ENCODE measurements around the gene TLK1. TPM values are rescaled to one million over a fixed set of nuclear protein-coding genes. Genes with fewer than 3 reads are reported as not detected.

The TLK1 gene
- total and polyA plus RNA-seq, 9 donors, result 16.9 to 27.2 (median 22.1) TPM

- WGBS (ENCODE audit: insufficient coverage), result no CpG with 5 or more reads among the region's 1 CpG
- Histone ChIP-seq H3K27me3 (ENCODE audit: control insufficient read depth, insufficient read depth, low read length) (no peaks in the 10 kb centered on the region), H3K4me3 (ENCODE audit: low read length) (no peak overlapping the region), H3K36me3 (ENCODE audit: control insufficient read depth, insufficient read depth, low read length) (no peaks in the 10 kb centered on the region), H3K27ac (ENCODE audit: low read length) (no peak overlapping the region), H3K9me3 (replicated peaks; ENCODE audit: control insufficient read depth, low read depth, low read length) (no peaks in the 10 kb centered on the region), H3K4me1 (ENCODE audit: control insufficient read depth, insufficient read depth, low read length) (no peaks in the 10 kb centered on the region)
- peak; percentile 48 for DNase-seq
Observed at GRCh38 chr2:171146633-171147032, 14.1 kb downstream of the TLK1 start.

GRCh38 chr2:171146071-171146470, 14.6 kb downstream of the TLK1 start:
- no peaks in the 10 kb centered on the region for H3K36me3 ChIP-seq (ENCODE audit: control insufficient read depth, insufficient read depth, low read length)
- DNase-seq, result no peak
- H3K27ac ChIP-seq (ENCODE audit: low read length), result no peak overlapping the region
- no peaks in the 10 kb centered on the region for H3K4me1 ChIP-seq (ENCODE audit: control insufficient read depth, insufficient read depth, low read length)
- no CpG with 5 or more reads among the region's 2 CpGs for WGBS (ENCODE audit: insufficient coverage)
- H3K4me3 ChIP-seq (ENCODE audit: low read length), result no peak overlapping the region
- H3K9me3 ChIP-seq (replicated peaks; ENCODE audit: control insufficient read depth, low read depth, low read length), result no peaks in the 10 kb centered on the region
- H3K27me3 ChIP-seq (ENCODE audit: control insufficient read depth, insufficient read depth, low read length), result no peaks in the 10 kb centered on the region

GRCh38 chr2:171143670-171144062, 17.0 kb downstream of the TLK1 start:
- no peaks in the 10 kb centered on the region for H3K27me3 ChIP-seq (ENCODE audit: control insufficient read depth, insufficient read depth, low read length)
- no peak overlapping the region for H3K27ac ChIP-seq (ENCODE audit: low read length)
- no peak for DNase-seq
- no peaks in the 10 kb centered on the region for H3K36me3 ChIP-seq (ENCODE audit: control insufficient read depth, insufficient read depth, low read length)
- no peaks in the 10 kb centered on the region for H3K4me1 ChIP-seq (ENCODE audit: control insufficient read depth, insufficient read depth, low read length)
- H3K4me3 ChIP-seq (ENCODE audit: low read length), result no peak overlapping the region
- WGBS (ENCODE audit: insufficient coverage), result no CpG with 5 or more reads among the region's 2 CpGs
- H3K9me3 ChIP-seq (replicated peaks; ENCODE audit: control insufficient read depth, low read depth, low read length), result no peaks in the 10 kb centered on the region

GRCh38 chr2:171142398-171142797, 18.3 kb downstream of the TLK1 start:
- no peaks in the 10 kb centered on the region for H3K27me3 ChIP-seq (ENCODE audit: control insufficient read depth, insufficient read depth, low read length)
- WGBS (ENCODE audit: insufficient coverage), result no CpG with 5 or more reads among the region's 3 CpGs
- no peak overlapping the region for H3K4me3 ChIP-seq (ENCODE audit: low read length)
- DNase-seq, result no peak
- no peaks in the 10 kb centered on the region for H3K36me3 ChIP-seq (ENCODE audit: control insufficient read depth, insufficient read depth, low read length)
- no peaks in the 10 kb centered on the region for H3K4me1 ChIP-seq (ENCODE audit: control insufficient read depth, insufficient read depth, low read length)
- no peak overlapping the region for H3K27ac ChIP-seq (ENCODE audit: low read length)
- H3K9me3 ChIP-seq (replicated peaks; ENCODE audit: control insufficient read depth, low read depth, low read length), result no peaks in the 10 kb centered on the region

- H3K4me1 ChIP-seq (ENCODE audit: control insufficient read depth, insufficient read depth, low read length), result no peaks in the 10 kb centered on the region
- WGBS (ENCODE audit: insufficient coverage), result no CpG with 5 or more reads among the region's 1 CpG
- no peak overlapping the region for H3K27ac ChIP-seq (ENCODE audit: low read length)
- H3K27me3 ChIP-seq (ENCODE audit: control insufficient read depth, insufficient read depth, low read length), result no peaks in the 10 kb centered on the region
- DNase-seq, result no peak
- H3K36me3 ChIP-seq (ENCODE audit: control insufficient read depth, insufficient read depth, low read length), result no peaks in the 10 kb centered on the region
- no peak overlapping the region for H3K4me3 ChIP-seq (ENCODE audit: low read length)
- H3K9me3 ChIP-seq (replicated peaks; ENCODE audit: control insufficient read depth, low read depth, low read length), result no peaks in the 10 kb centered on the region
Observed at GRCh38 chr2:171141320-171141719, 19.4 kb downstream of the TLK1 start.

GRCh38 chr2:171139860-171140259, 20.8 kb downstream of the TLK1 start:
- H3K4me3 ChIP-seq (ENCODE audit: low read length), result no peak overlapping the region
- no peak for DNase-seq
- H3K9me3 ChIP-seq (replicated peaks; ENCODE audit: control insufficient read depth, low read depth, low read length), result no peaks in the 10 kb centered on the region
- H3K27me3 ChIP-seq (ENCODE audit: control insufficient read depth, insufficient read depth, low read length), result no peaks in the 10 kb centered on the region
- WGBS (ENCODE audit: insufficient coverage), result 94% methylated on average over 6 of the region's 9 CpGs
- H3K36me3 ChIP-seq (ENCODE audit: control insufficient read depth, insufficient read depth, low read length), result no peaks in the 10 kb centered on the region
- no peaks in the 10 kb centered on the region for H3K4me1 ChIP-seq (ENCODE audit: control insufficient read depth, insufficient read depth, low read length)
- no peak overlapping the region for H3K27ac ChIP-seq (ENCODE audit: low read length)

- no CpG with 5 or more reads among the region's 4 CpGs for WGBS (ENCODE audit: insufficient coverage)
- no peaks in the 10 kb centered on the region for H3K4me1 ChIP-seq (ENCODE audit: control insufficient read depth, insufficient read depth, low read length)
Observed at GRCh38 chr2:171136024-171136423, 24.7 kb downstream of the TLK1 start.

GRCh38 chr2:171134624-171135230, 26.0 kb downstream of the TLK1 start:
- Histone ChIP-seq H3K4me1 (ENCODE audit: control insufficient read depth, insufficient read depth, low read length) (no peaks in the 10 kb centered on the region), H3K27me3 (ENCODE audit: control insufficient read depth, insufficient read depth, low read length) (no peaks in the 10 kb centered on the region), H3K9me3 (replicated peaks; ENCODE audit: control insufficient read depth, low read depth, low read length) (no peaks in the 10 kb centered on the region), H3K4me3 (ENCODE audit: low read length) (no peak overlapping the region), H3K27ac (ENCODE audit: low read length) (no peak overlapping the region), H3K36me3 (ENCODE audit: control insufficient read depth, insufficient read depth, low read length) (no peaks in the 10 kb centered on the region)
- DNase-seq, result no peak
- whole genome bisulfite sequencing (ENCODE audit: insufficient coverage), result no CpG with 5 or more reads among the region's 4 CpGs

More at GRCh38 chr2:171136024-171136423, 24.7 kb downstream of the TLK1 start:
- Histone ChIP-seq H3K4me3 (ENCODE audit: low read length) (no peak overlapping the region), H3K36me3 (ENCODE audit: control insufficient read depth, insufficient read depth, low read length) (no peaks in the 10 kb centered on the region), H3K27me3 (ENCODE audit: control insufficient read depth, insufficient read depth, low read length) (no peaks in the 10 kb centered on the region), H3K9me3 (replicated peaks; ENCODE audit: control insufficient read depth, low read depth, low read length) (no peaks in the 10 kb centered on the region), H3K27ac (ENCODE audit: low read length) (no peak overlapping the region)
- DNase-seq, result no peak

GRCh38 chr2:171132086-171132485, 28.6 kb downstream of the TLK1 start:
- no CpG with 5 or more reads among the region's 5 CpGs for WGBS (ENCODE audit: insufficient coverage)
- no peaks in the 10 kb centered on the region for H3K4me1 ChIP-seq (ENCODE audit: control insufficient read depth, insufficient read depth, low read length)
- DNase-seq, result no peak

GRCh38 chr2:171128461-171128860, 32.2 kb downstream of the TLK1 start:
- H3K27ac ChIP-seq (ENCODE audit: low read length), result no peak overlapping the region
- H3K4me3 ChIP-seq (ENCODE audit: low read length), result no peak overlapping the region
- DNase-seq, result no peak
- no peaks in the 10 kb centered on the region for H3K36me3 ChIP-seq (ENCODE audit: control insufficient read depth, insufficient read depth, low read length)
- no peaks in the 10 kb centered on the region for H3K9me3 ChIP-seq (replicated peaks; ENCODE audit: control insufficient read depth, low read depth, low read length)
- H3K4me1 ChIP-seq (ENCODE audit: control insufficient read depth, insufficient read depth, low read length), result no peaks in the 10 kb centered on the region
- H3K27me3 ChIP-seq (ENCODE audit: control insufficient read depth, insufficient read depth, low read length), result no peaks in the 10 kb centered on the region
- WGBS (ENCODE audit: insufficient coverage), result no CpG with 5 or more reads among the region's 1 CpG

More at GRCh38 chr2:171132086-171132485, 28.6 kb downstream of the TLK1 start:
- Histone ChIP-seq H3K9me3 (replicated peaks; ENCODE audit: control insufficient read depth, low read depth, low read length) (no peaks in the 10 kb centered on the region), H3K27ac (ENCODE audit: low read length) (no peak overlapping the region), H3K27me3 (ENCODE audit: control insufficient read depth, insufficient read depth, low read length) (no peaks in the 10 kb centered on the region), H3K4me3 (ENCODE audit: low read length) (no peak overlapping the region), H3K36me3 (ENCODE audit: control insufficient read depth, insufficient read depth, low read length) (no peaks in the 10 kb centered on the region)

- no peaks in the 10 kb centered on the region for H3K27me3 ChIP-seq (ENCODE audit: control insufficient read depth, insufficient read depth, low read length)
- H3K4me1 ChIP-seq (ENCODE audit: control insufficient read depth, insufficient read depth, low read length), result no peaks in the 10 kb centered on the region
- 0% methylated on average over 1 of the region's 4 CpGs for WGBS (ENCODE audit: insufficient coverage)
- no peaks in the 10 kb centered on the region for H3K36me3 ChIP-seq (ENCODE audit: control insufficient read depth, insufficient read depth, low read length)
- no peaks in the 10 kb centered on the region for H3K9me3 ChIP-seq (replicated peaks; ENCODE audit: control insufficient read depth, low read depth, low read length)
- DNase-seq, result peak; percentile 5
- no peak overlapping the region for H3K4me3 ChIP-seq (ENCODE audit: low read length)
- no peak overlapping the region for H3K27ac ChIP-seq (ENCODE audit: low read length)
Observed at GRCh38 chr2:171124541-171124940, 36.2 kb downstream of the TLK1 start.
